Activated CD8-positive, alpha-beta T cell treated with anti-CD3 and anti-CD28 coated beads for 36 hours (primary cell): ENCODE measurements around the gene HSBP1. TPM values are rescaled to one million over a fixed set of nuclear protein-coding genes. Genes with fewer than 3 reads are reported as not detected.
A peak's percentile ranks its signal among the peaks of the same experiment; 100 is the strongest.

Experiments used
- ATAC-seq: fragments of 200-7000 bp; cut with Tn5 transposase; one replicate; pipeline ENCODE4 v1.10.0; 2021; ENCODE audit warnings: mild to moderate bottlenecking, moderate library complexity
- CTCF ChIA-PET: fragments of 350-600 bp; sonication (Branson Sonifier 250); formaldehyde crosslinking; loops from one replicate; lab custom pipeline; 2021; ENCODE audit warnings: antibody characterized with exemption; lab: Charles Lee
- POLR2A ChIA-PET: fragments of 350-600 bp; sonication (Branson Sonifier 250); formaldehyde crosslinking; loops from one replicate; lab custom pipeline; 2021; ENCODE audit warnings: antibody characterized with exemption; lab: Charles Lee
- DNase-seq: peaks from one replicate; pipeline ENCODE4 v3.0.0-alpha.2; 2020
- H3K27ac Mint-ChIP-seq: one replicate; pipeline ENCODE4 v1.8.0; 2021; ENCODE audit warnings: mild to moderate bottlenecking, mixed read lengths
- H3K27me3 Mint-ChIP-seq: one replicate; pipeline ENCODE4 v1.8.0; 2021; ENCODE audit warnings: mixed read lengths
- H3K36me3 Mint-ChIP-seq: one replicate; pipeline ENCODE4 v1.8.0; 2021; ENCODE audit warnings: low read depth, mixed read lengths
- H3K4me1 Mint-ChIP-seq: one replicate; pipeline ENCODE4 v1.8.0; 2021; ENCODE audit warnings: low read depth, mixed read lengths
- H3K4me3 Mint-ChIP-seq: one replicate; pipeline ENCODE4 v1.8.0; 2021; ENCODE audit warnings: mild to moderate bottlenecking, moderate library complexity, mixed read lengths
- H3K9me3 Mint-ChIP-seq: one replicate; pipeline ENCODE4 v1.8.0; 2021; ENCODE audit warnings: mixed read lengths
- CTCF ChIP-seq: fragments of 200-600 bp; IDR thresholded peaks from one replicate; pipeline ENCODE4 v1.8.0; 2022; ENCODE audit warnings: antibody characterized with exemption, mild to moderate bottlenecking
- intact Hi-C: fragments of 100-400 bp; cut with micrococcal nuclease; formaldehyde crosslinking; loops from one replicate; pipeline ENCODE4 v1.10.0; 2022
- total RNA-seq, 2 experiments: library from RNA; stranded (reverse); gene quantifications; one replicate each; pipeline ENCODE4 v1.2.3, GENCODE V29; 2021

The HSBP1 gene
- total RNA-seq, 2 experiments from 2014 or later = 68.2 to 71.8 TPM

GRCh38 chr16:83826146-83826913, 18.6 kb downstream of the HSBP1 start:
- no peaks in the 10 kb centered on the region for H3K36me3 Mint-ChIP-seq
- intact Hi-C loops = no loop called here
- H3K27me3 Mint-ChIP-seq = peaks cover 2% of the 10 kb centered on the region
- peak; percentile 86 for TF ChIP-seq CTCF
- no peak overlapping the region for H3K4me3 Mint-ChIP-seq
- H3K4me1 Mint-ChIP-seq = peaks cover 2% of the 10 kb centered on the region
- DNase-seq (peak; percentile 89), ATAC-seq (peak; percentile 94)
- ChIA-PET CTCF (interaction anchor here (0.7 to 2.9 kb wide), 19 partner anchors 9 to 243 kb away, joined by 3 to 20 read pairs (median 4); partner anchors contain the start of gene HSBP1), POLR2A (interaction anchor here (0.6 kb wide), 1 partner anchor 9 kb away, joined by 3 read pairs; no protein-coding TSS in a partner anchor)
- H3K9me3 Mint-ChIP-seq = no peaks in the 10 kb centered on the region
- H3K27ac Mint-ChIP-seq = no peak overlapping the region

GRCh38 chr16:83830091-83830768, 22.5 kb downstream of the HSBP1 start:
- Mint-ChIP-seq H3K27me3 (peaks cover under 1% of the 10 kb centered on the region), H3K27ac (no peak overlapping the region), H3K36me3 (no peaks in the 10 kb centered on the region), H3K9me3 (no peaks in the 10 kb centered on the region), H3K4me1 (peaks cover 2% of the 10 kb centered on the region), H3K4me3 (no peak overlapping the region)
- DNase-seq (no peak), ATAC-seq (no peak)
- TF ChIP-seq CTCF = no peak
- intact Hi-C loops = no loop called here
- ChIA-PET POLR2A (interaction anchor here (1.2 kb wide), 1 partner anchor 15 kb away, joined by 3 read pairs; no protein-coding TSS in a partner anchor), CTCF (no interaction called here)

- no peaks in the 10 kb centered on the region for H3K36me3 Mint-ChIP-seq
- no peak overlapping the region for H3K4me3 Mint-ChIP-seq
- POLR2A ChIA-PET = interaction anchor here (0.6 to 1.2 kb wide), 2 partner anchors 16 to 19 kb away, joined by 3 read pairs; no protein-coding TSS in a partner anchor
- intact Hi-C loops = no loop called here
- no peak for DNase-seq
- no peaks in the 10 kb centered on the region for H3K9me3 Mint-ChIP-seq
- H3K27me3 Mint-ChIP-seq = peaks cover 2% of the 10 kb centered on the region
- no peak overlapping the region for H3K27ac Mint-ChIP-seq
- no peak for ATAC-seq
- no peak for TF ChIP-seq CTCF
- CTCF ChIA-PET = no interaction called here
- peaks cover 8% of the 10 kb centered on the region for H3K4me1 Mint-ChIP-seq
Observed at GRCh38 chr16:83830769-83831455, 23.1 kb downstream of the HSBP1 start.

- TF ChIP-seq CTCF = no peak
- intact Hi-C loops = no loop called here
- no peaks in the 10 kb centered on the region for H3K9me3 Mint-ChIP-seq
- POLR2A ChIA-PET = interaction anchor here (0.6 to 1.2 kb wide), 2 partner anchors 16 to 20 kb away, joined by 3 read pairs; no protein-coding TSS in a partner anchor
- CTCF ChIA-PET = no interaction called here
- H3K4me3 Mint-ChIP-seq = no peak overlapping the region
- H3K36me3 Mint-ChIP-seq = no peaks in the 10 kb centered on the region
- DNase-seq = no peak
- no peak for ATAC-seq
- H3K4me1 Mint-ChIP-seq = peaks cover 11% of the 10 kb centered on the region
- H3K27me3 Mint-ChIP-seq = peaks cover 3% of the 10 kb centered on the region
- no peak overlapping the region for H3K27ac Mint-ChIP-seq
Observed at GRCh38 chr16:83831456-83831987, 23.7 kb downstream of the HSBP1 start.
